ENCODE results near the gene TMA7B. TPM values are rescaled to one million over a fixed set of nuclear protein-coding genes. Genes with fewer than 3 reads are reported as not detected.

TMA7B gene
- total and polyA plus RNA-seq, 10 of the 15 experiments (the other 5 are each of a cell fraction or from before 2014, with no cell fraction given): 0.33 to 2.9 (median 1.8) TPM

GRCh38 chr22:39914584-39914983 is 45.6 kb upstream of the TMA7B start:
- Histone ChIP-seq H3K4me2 (ENCODE audit: control insufficient read depth, insufficient read depth) (no peak overlapping the region), H3K79me2 (ENCODE audit: control insufficient read depth, insufficient read depth, low read length) (peaks cover 87% of the 10 kb centered on the region)
- CTCF ChIA-PET: interaction anchor here (0.9 kb wide), 1 partner anchor 9 kb away, joined by 4 read pairs; no protein-coding TSS in a partner anchor

More at GRCh38 chr22:39914584-39914983, 45.6 kb upstream of the TMA7B start:
- POLR2A ChIA-PET: interaction anchor here (0.7 to 1.1 kb wide), 5 partner anchors 10 to 20 kb away, joined by 4 to 6 read pairs (median 4); no protein-coding TSS in a partner anchor
- intact Hi-C loops (cut with micrococcal nuclease; ENCODE audit: unreplicated experiment) (loop anchor here (5.0 kb wide), 1 partner anchor 48 kb away; the partner anchor contains the start of gene TMA7B), in situ Hi-C loops (cut with MboI) (no loop called here)
- WGBS (ENCODE audit: insufficient coverage, insufficient replicate concordance, low lambda C conversion rate, missing lambda C conversion rate): 89% methylated on average over 9 of the region's 9 CpGs
- TF ChIP-seq BCL3 (IDR thresholded peaks at IDR 0.05; ENCODE audit: borderline replicate concordance, insufficient read depth, low read depth, low read length, poor library complexity, severe bottlenecking) (no peak), YY1 (IDR thresholded peaks at IDR 0.05; ENCODE audit: low read depth, low read length) (no peak), KDM1A (IDR thresholded peaks at IDR 0.05; ENCODE audit: borderline replicate concordance) (no peak), SRF (IDR thresholded peaks at IDR 0.05; ENCODE audit: low read depth in 2 of 2, low read length in 2 of 2) (no peak), E4F1 (IDR thresholded peaks at IDR 0.05; ENCODE audit: borderline replicate concordance, partially characterized antibody) (no peak), HDGF (IDR thresholded peaks at IDR 0.05) (no peak), CBFB (IDR thresholded peaks at IDR 0.05; ENCODE audit: low read depth) (no peak), MTA3 (IDR thresholded peaks at IDR 0.05; ENCODE audit: borderline replicate concordance, low read length) (no peak), POLR2A (IDR thresholded peaks at IDR 0.05; ENCODE audit: low read depth, low read length) (no peak), RBBP5 (conservative IDR thresholded peaks at IDR 0.05) (no peak), RUNX3 (IDR thresholded peaks at IDR 0.05; ENCODE audit: low read length) (no peak), RELA (IDR thresholded peaks at IDR 0.05; ENCODE audit: borderline replicate concordance, partially characterized antibody) (no peak), ZBED1 (IDR thresholded peaks at IDR 0.05; ENCODE audit: borderline replicate concordance) (no peak), SMC3 (IDR thresholded peaks at IDR 0.05; ENCODE audit: borderline replicate concordance, low read length) (no peak), REST (IDR thresholded peaks at IDR 0.05; ENCODE audit: low read depth, low read length) (no peak), TAF1 (IDR thresholded peaks at IDR 0.05; ENCODE audit: borderline replicate concordance, low read depth, low read length) (no peak)
- peaks cover 17% of the 10 kb centered on the region for H3K4me1 ChIP-seq (ENCODE audit: control insufficient read depth, insufficient read depth, low read length)
- DNase-seq (ENCODE audit: low read depth, low spot score) (no peak), FAIRE-seq (no peak), ATAC-seq (no peak)
- no peak overlapping the region for H3K27ac ChIP-seq (ENCODE audit: control insufficient read depth, insufficient read depth)
- no peak overlapping the region for H2AFZ ChIP-seq (ENCODE audit: control insufficient read depth, low read depth, low read length)
- H4K20me1 ChIP-seq (ENCODE audit: control insufficient read depth, insufficient read depth): no peaks in the 10 kb centered on the region
- no peaks in the 10 kb centered on the region; the same call in 2 of the 3 replicates for H3K9me3 ChIP-seq (replicated peaks; ENCODE audit: control insufficient read depth, insufficient read depth, low read length)
- no peak overlapping the region for H3K4me3 ChIP-seq
- SMC1A ChIA-PET (ENCODE audit: uncharacterized antibody, unreplicated experiment): interaction anchor here (1.4 to 11.1 kb wide), 5 partner anchors 11 to 125 kb away, joined by 3 to 108 read pairs (median 18); partner anchors contain the start of gene GRAP2
- RAD21 ChIA-PET (ENCODE audit: unreplicated experiment): interaction anchor here (1.2 to 7.5 kb wide), 2 partner anchors 16 to 19 kb away, joined by 3 to 91 read pairs; partner anchors contain the start of gene GRAP2
- H3K9ac ChIP-seq (ENCODE audit: control insufficient read depth, insufficient read depth, low read length): no peak overlapping the region
- peaks cover 5 to 6% of the 10 kb centered on the region in 2 experiments; a peak in 3 of 4 replicates for H3K36me3 ChIP-seq (ENCODE audit: control insufficient read depth in 2 of 2, insufficient read depth in 2 of 2, low read length in 1 of 2)
- BruUV-seq (replicated peaks): no TSS peak
- H3K27me3 ChIP-seq (replicated peaks in 1 of 2; ENCODE audit: control insufficient read depth in 2 of 2, insufficient read depth in 2 of 2, low read length in 1 of 2): no peaks in the 10 kb centered on the region

Data from GM12878 (cell line).